ENCODE measurements around the gene MESD. TPM values are rescaled to one million over a fixed set of nuclear protein-coding genes. Genes with fewer than 3 reads are reported as not detected.

Gene MESD
- total RNA-seq, 4 donors from 2014 or later: 14.1 to 17.4 (median 14.5) TPM

DNA sequence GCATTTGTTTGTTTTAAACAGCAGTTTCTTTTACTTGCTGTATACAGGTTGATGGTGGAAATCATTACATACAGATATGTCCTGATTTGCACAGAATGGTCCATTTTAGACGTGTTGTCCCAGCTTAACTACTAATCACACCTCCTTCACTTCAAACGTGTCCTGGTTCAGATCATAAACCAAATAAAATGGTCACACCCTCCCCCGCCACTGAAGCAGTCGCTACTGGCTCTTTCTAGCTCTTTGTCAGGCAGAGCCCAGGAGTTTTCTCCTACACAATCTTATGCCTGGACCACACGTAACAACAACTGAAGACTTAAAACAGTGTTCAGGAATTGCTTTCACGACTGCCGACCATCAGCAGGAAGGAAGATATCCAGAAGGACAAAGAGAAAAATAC is 73.6 kb downstream of the MESD start:
- intact Hi-C loops (cut with DNase I): no loop called here
- DNase-seq (ENCODE audit: extremely low spot score): no peak
- no peaks in the 10 kb centered on the region for H3K9me3 ChIP-seq
- H3K36me3 ChIP-seq: peaks cover 0 to 2% (median 0%) of the 10 kb centered on the region in 4 donors
- no peak overlapping the region for H3K4me3 ChIP-seq
- WGBS: 74% methylated on average over 7 of the region's 7 CpGs
- H3K27ac ChIP-seq (replicated peaks in 1 of 4): no peak overlapping the region
- TF ChIP-seq EP300 (IDR thresholded peaks at IDR 0.05) (no peak), POLR2A (IDR thresholded peaks at IDR 0.05; ENCODE audit: low read depth) (no peak), POLR2AphosphoS5 (IDR thresholded peaks at IDR 0.05) (no peak)
- TF ChIP-seq, protein P1, sequence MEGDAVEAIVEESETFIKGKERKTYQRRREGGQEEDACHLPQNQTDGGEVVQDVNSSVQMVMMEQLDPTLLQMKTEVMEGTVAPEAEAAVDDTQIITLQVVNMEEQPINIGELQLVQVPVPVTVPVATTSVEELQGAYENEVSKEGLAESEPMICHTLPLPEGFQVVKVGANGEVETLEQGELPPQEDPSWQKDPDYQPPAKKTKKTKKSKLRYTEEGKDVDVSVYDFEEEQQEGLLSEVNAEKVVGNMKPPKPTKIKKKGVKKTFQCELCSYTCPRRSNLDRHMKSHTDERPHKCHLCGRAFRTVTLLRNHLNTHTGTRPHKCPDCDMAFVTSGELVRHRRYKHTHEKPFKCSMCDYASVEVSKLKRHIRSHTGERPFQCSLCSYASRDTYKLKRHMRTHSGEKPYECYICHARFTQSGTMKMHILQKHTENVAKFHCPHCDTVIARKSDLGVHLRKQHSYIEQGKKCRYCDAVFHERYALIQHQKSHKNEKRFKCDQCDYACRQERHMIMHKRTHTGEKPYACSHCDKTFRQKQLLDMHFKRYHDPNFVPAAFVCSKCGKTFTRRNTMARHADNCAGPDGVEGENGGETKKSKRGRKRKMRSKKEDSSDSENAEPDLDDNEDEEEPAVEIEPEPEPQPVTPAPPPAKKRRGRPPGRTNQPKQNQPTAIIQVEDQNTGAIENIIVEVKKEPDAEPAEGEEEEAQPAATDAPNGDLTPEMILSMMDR (IDR thresholded peaks at IDR 0.05): no peak
- no peaks in the 10 kb centered on the region for H3K4me1 ChIP-seq
- no peaks in the 10 kb centered on the region for H3K27me3 ChIP-seq

DNA sequence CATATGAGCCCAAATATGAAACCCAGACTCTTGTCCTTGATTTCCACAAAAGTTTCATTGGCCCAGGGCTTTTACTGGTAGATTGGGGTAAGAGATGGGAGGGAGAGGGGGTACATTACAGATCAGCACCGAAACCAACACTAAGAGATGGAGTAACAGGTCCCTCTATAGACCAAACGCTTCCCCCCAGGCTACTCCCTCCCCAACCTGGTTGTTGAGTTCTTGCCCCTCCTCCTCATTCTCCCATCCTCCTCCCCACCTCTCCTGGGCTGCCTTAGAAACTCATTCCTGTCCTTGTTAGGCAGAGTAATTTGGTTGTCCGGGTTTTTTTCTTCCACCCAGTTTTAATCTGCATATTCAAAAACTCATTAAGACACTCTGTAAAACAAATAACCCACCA is 74.1 kb downstream of the MESD start:
- Histone ChIP-seq H3K27ac (replicated peaks in 1 of 4) (no peak overlapping the region), H3K27me3 (no peaks in the 10 kb centered on the region), H3K4me3 (no peak overlapping the region), H3K9me3 (no peaks in the 10 kb centered on the region), H3K36me3 (peaks cover 0 to 7% (median 1%) of the 10 kb centered on the region in 4 donors), H3K4me1 (no peaks in the 10 kb centered on the region)
- intact Hi-C loops (cut with DNase I): no loop called here
- no peak for DNase-seq (ENCODE audit: extremely low spot score)
- TF ChIP-seq POLR2AphosphoS5 (IDR thresholded peaks at IDR 0.05) (no peak), POLR2A (IDR thresholded peaks at IDR 0.05; ENCODE audit: low read depth) (no peak), EP300 (IDR thresholded peaks at IDR 0.05) (no peak)
- TF ChIP-seq, protein P1 (IDR thresholded peaks at IDR 0.05): no peak
- 76% methylated on average over 3 of the region's 3 CpGs for WGBS

DNA sequence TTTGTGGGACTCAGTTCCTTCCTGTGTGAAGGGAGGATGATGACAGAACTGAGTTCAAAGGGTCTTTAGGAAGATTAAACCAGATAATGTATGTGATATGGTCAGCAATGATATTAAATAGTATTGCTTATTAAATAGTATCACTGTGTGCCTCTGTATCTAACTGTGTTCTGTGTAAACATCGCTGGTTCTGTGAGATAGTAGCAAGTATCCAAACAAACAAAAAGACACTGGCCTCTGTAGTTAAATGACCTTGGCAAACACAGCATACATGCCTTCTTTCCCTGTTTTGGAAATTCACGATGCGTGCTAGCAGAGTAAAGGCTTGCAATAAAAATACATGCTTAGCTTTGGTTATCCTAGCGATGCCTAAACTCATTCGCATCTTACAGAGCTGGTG is 76.1 kb downstream of the MESD start:
- Histone ChIP-seq H3K9me3 (peaks cover 0 to 9% (median 0%) of the 10 kb centered on the region in 4 donors), H3K4me1 (no peaks in the 10 kb centered on the region), H3K36me3 (peaks cover 4 to 20% (median 17%) of the 10 kb centered on the region in 4 donors), H3K4me3 (no peak overlapping the region), H3K27me3 (no peaks in the 10 kb centered on the region), H3K27ac (replicated peaks in 1 of 4) (no peak overlapping the region)
- 96% methylated on average over 5 of the region's 5 CpGs for WGBS
- no peak for DNase-seq (ENCODE audit: extremely low spot score)
- TF ChIP-seq POLR2AphosphoS5 (IDR thresholded peaks at IDR 0.05): no peak
- no peak for TF ChIP-seq POLR2A (IDR thresholded peaks at IDR 0.05; ENCODE audit: low read depth)
- intact Hi-C loops (cut with DNase I): no loop called here

DNA sequence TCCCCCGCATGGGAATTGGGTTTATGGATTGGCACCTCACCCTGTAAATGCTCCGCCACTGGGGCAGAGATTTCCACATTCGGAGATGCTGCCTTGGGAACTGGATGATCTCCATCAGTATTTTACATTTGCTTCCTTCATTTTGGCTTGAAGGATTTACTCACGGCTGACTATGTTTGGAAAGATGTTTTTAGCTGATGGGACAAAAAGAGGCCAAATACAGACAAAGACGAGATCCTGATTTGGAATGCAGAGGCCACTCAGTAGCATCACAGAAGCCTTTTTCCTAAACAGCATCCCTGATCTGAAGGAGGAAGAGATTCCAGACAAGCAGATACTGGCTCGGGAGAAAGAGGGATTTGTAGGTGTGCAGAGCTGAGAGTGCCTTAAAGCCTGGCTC is 76.9 kb downstream of the MESD start:
- no peak overlapping the region for H3K4me3 ChIP-seq
- H3K27ac ChIP-seq (replicated peaks in 1 of 4): no peak overlapping the region
- DNase-seq (ENCODE audit: extremely low spot score): no peak
- no peaks in the 10 kb centered on the region for H3K4me1 ChIP-seq
- TF ChIP-seq POLR2AphosphoS5 (IDR thresholded peaks at IDR 0.05) (no peak), EP300 (IDR thresholded peaks at IDR 0.05) (no peak)
- TF ChIP-seq, protein P1 (IDR thresholded peaks at IDR 0.05): no peak
- H3K36me3 ChIP-seq: peaks cover 10 to 22% (median 22%) of the 10 kb centered on the region in 4 donors
- 88% methylated on average over 6 of the region's 6 CpGs for WGBS
- H3K9me3 ChIP-seq: peaks cover 0 to 9% (median 0%) of the 10 kb centered on the region in 4 donors
- intact Hi-C loops (cut with DNase I): no loop called here
- H3K27me3 ChIP-seq: no peaks in the 10 kb centered on the region

DNA sequence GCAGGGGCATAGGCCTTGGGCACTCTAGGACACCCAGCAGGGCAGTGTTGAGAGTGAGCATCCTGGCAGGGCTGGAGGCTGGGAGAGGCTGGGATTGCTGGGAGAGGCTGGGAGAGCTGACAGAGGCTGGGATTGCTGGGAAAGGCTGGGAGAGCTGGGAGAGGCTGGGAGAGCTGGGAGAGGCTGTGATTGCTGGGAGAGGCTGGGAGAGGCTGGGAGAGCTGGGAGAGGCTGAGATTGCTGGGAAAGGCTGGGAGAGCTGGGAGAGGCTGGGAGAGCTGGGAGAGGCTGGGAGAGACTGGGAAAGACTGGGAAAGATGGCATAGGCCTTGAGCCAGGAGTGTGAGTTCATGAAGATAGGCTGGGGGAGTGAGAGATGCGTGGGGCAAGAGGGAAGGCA is 77.8 kb downstream of the MESD start:
- WGBS: 90% methylated on average over 1 of the region's 1 CpG
- H3K27ac ChIP-seq (replicated peaks in 1 of 4): no peak overlapping the region
- no peaks in the 10 kb centered on the region for H3K4me1 ChIP-seq
- no peak for TF ChIP-seq POLR2AphosphoS5 (IDR thresholded peaks at IDR 0.05)
- no peak for TF ChIP-seq POLR2A (IDR thresholded peaks at IDR 0.05; ENCODE audit: low read depth)
- TF ChIP-seq, protein P1 (IDR thresholded peaks at IDR 0.05): no peak
- no peak for TF ChIP-seq EP300 (IDR thresholded peaks at IDR 0.05)
- intact Hi-C loops (cut with DNase I): no loop called here
- no peak for DNase-seq (ENCODE audit: extremely low spot score)
- no peaks in the 10 kb centered on the region for H3K27me3 ChIP-seq
- peaks cover 0 to 9% (median 0%) of the 10 kb centered on the region in 4 donors for H3K9me3 ChIP-seq
- no peak overlapping the region for H3K4me3 ChIP-seq
- H3K36me3 ChIP-seq: peaks cover 10 to 23% (median 22%) of the 10 kb centered on the region in 4 donors

Data from esophagus muscularis mucosa (tissue), 4 donors.